ENCODE results near the gene SSBP4.

DNA sequence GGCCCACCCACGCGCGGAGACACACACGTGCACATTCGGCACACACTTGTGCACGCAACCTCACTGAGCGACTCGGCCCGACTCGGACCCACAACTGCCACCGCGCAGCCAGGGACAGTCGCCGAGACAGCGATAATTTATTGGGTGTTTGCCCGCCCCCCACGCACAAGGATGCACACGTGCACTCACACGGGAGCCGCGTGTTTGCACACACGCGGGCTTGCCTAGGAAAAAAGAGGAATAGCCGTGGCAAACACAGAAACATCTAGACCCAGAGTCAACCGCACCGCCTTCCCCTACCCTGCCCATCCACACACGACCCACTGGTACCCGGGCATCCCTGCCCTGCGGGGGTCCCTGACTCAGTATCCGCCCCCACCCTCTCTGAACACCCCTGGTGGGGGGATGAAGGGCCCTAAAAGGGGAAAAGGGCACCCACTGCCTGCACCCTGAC is 1.1 kb upstream of the SSBP4 start:
- TF ChIP-seq CTCF (conservative IDR thresholded peaks at IDR 0.05; ENCODE audit: low read depth, low read length) (no peak), USF2 (IDR thresholded peaks at IDR 0.05; ENCODE audit: low read depth, low read length) (peak; percentile 35; the same call in 1 of the 2 replicates), POLR2A (IDR thresholded peaks at IDR 0.05; ENCODE audit: low read depth, low read length) (no peak)
